Measurements from ENCODE around the gene CLDN19.

DNA sequence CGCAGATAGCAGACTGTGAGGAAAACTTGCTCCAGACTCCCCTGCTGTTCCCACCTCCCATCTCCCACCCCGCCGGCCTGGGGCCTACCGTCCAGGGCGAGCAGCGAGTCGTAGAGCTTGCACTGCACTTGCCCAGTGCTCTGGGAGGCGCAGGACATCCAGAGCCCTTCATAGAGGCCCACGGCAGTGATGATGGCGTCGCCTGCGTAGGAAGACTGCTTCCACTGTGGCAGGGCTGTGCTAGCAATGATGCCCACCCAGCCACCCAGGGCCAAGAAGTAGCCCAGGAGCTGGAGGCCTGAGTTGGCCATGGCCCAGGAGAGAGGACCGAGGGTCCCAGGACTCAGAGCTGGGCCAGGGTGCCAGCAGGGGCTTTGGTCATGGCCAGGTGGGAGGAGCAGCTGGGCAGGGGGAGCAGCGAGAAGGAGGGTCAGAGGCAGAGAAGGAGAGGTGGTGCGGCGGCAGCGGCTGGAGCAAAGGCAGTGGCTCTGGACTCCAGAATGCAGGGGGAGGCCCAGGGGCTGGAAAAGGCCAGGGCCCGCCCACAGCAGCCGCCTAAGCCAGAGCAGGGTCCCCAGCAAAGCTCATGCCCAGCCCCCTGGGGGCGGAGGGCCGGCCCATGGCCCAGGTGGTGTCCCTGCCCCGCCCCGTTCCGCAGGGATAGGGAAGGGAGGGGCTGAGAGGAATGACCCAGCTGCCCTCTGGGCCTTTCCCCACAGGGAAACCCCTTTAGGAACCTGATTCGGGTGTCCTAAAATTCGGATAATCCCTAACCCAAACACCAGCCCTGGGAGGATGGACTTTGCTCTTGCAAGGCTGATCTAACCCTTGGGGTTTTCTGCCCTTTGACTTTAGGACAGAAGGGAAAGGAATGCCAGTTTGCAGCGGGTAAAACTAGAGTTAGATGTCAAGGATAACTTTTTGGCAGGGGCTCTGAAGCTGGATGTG is at the start of gene CLDN19:
- TF ChIP-seq, protein P1, sequence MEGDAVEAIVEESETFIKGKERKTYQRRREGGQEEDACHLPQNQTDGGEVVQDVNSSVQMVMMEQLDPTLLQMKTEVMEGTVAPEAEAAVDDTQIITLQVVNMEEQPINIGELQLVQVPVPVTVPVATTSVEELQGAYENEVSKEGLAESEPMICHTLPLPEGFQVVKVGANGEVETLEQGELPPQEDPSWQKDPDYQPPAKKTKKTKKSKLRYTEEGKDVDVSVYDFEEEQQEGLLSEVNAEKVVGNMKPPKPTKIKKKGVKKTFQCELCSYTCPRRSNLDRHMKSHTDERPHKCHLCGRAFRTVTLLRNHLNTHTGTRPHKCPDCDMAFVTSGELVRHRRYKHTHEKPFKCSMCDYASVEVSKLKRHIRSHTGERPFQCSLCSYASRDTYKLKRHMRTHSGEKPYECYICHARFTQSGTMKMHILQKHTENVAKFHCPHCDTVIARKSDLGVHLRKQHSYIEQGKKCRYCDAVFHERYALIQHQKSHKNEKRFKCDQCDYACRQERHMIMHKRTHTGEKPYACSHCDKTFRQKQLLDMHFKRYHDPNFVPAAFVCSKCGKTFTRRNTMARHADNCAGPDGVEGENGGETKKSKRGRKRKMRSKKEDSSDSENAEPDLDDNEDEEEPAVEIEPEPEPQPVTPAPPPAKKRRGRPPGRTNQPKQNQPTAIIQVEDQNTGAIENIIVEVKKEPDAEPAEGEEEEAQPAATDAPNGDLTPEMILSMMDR (IDR thresholded peaks at IDR 0.05), result no peak
- TF ChIP-seq POLR2A (IDR thresholded peaks at IDR 0.05), result no peak
